ENCODE results near the gene DNLZ. TPM values are rescaled to one million over a fixed set of nuclear protein-coding genes. Genes with fewer than 3 reads are reported as not detected.

Gene DNLZ
- total RNA-seq, 3 donors from 2014 or later: 35.4 to 57.4 (median 40.0) TPM

GRCh38 chr9:136392538-136393449 lies 29.2 kb upstream of the DNLZ start:
- no peak for DNase-seq (ENCODE audit: low spot score in 2 of 2)
- Histone ChIP-seq H3K9me3 (no peaks in the 10 kb centered on the region), H3K27ac (no peak overlapping the region), H3K4me1 (no peaks in the 10 kb centered on the region), H3K4me3 (no peak overlapping the region), H3K36me3 (peaks cover 5% of the 10 kb centered on the region), H3K27me3 (no peaks in the 10 kb centered on the region)
- TF ChIP-seq, protein P1, sequence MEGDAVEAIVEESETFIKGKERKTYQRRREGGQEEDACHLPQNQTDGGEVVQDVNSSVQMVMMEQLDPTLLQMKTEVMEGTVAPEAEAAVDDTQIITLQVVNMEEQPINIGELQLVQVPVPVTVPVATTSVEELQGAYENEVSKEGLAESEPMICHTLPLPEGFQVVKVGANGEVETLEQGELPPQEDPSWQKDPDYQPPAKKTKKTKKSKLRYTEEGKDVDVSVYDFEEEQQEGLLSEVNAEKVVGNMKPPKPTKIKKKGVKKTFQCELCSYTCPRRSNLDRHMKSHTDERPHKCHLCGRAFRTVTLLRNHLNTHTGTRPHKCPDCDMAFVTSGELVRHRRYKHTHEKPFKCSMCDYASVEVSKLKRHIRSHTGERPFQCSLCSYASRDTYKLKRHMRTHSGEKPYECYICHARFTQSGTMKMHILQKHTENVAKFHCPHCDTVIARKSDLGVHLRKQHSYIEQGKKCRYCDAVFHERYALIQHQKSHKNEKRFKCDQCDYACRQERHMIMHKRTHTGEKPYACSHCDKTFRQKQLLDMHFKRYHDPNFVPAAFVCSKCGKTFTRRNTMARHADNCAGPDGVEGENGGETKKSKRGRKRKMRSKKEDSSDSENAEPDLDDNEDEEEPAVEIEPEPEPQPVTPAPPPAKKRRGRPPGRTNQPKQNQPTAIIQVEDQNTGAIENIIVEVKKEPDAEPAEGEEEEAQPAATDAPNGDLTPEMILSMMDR (IDR thresholded peaks at IDR 0.05): no peak
- TF ChIP-seq POLR2AphosphoS5 (IDR thresholded peaks at IDR 0.05): no peak
- TF ChIP-seq POLR2A (IDR thresholded peaks at IDR 0.05): no peak
- intact Hi-C loops (cut with DNase I; ENCODE audit: low total_unique reads): no loop called here

DNA sequence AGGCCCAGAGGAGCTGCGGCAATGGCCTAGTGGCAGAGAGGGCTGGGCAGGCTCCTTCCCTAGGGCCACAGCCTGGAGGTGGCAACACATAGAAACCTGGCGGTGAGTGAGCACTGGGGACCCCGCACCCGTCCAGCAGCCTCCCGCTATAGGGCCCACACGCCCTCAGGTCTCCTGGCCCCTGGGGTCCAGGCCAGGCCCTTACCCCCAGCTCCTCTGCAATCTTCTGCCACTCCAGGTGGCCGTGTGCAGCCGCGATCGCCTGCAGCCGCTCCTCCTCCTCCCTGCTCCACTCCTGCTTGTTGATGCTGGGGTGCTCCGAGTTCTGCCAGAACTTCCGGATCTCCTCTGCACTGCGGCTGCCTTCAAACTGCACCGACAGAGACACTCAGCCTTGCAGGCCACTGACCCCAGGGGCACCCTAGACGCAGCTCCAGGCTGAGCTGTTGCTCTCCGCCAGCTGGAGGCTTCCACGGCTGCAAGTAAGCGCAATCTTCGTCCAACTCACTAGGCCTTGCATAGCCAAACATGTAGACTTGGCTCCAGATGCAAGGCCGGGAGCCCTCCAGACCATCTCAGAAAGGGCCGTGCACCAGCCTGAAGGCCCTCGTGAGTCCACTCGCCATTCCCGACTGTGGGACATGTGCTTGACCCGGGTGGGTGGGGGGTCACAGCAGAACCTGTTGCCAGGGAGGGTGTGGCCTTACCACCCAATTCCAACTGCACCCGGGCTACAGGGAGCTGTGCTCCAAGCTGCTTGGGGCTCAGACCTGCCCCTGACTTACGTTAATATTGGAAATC lies 28.4 kb upstream of the DNLZ start:
- TF ChIP-seq POLR2A (IDR thresholded peaks at IDR 0.05) (no peak), POLR2AphosphoS5 (IDR thresholded peaks at IDR 0.05) (no peak)
- TF ChIP-seq, protein P1 (IDR thresholded peaks at IDR 0.05): no peak
- H3K4me3 ChIP-seq: no peak overlapping the region
- intact Hi-C loops (cut with DNase I; ENCODE audit: low total_unique reads): no loop called here
- no peak overlapping the region for H3K27ac ChIP-seq
- no peak for DNase-seq (ENCODE audit: low spot score in 2 of 2)
- H3K27me3 ChIP-seq: no peaks in the 10 kb centered on the region
- H3K9me3 ChIP-seq: no peaks in the 10 kb centered on the region
- peaks cover 5% of the 10 kb centered on the region for H3K36me3 ChIP-seq
- no peaks in the 10 kb centered on the region for H3K4me1 ChIP-seq

- H3K27ac ChIP-seq: no peak overlapping the region
- no peak for DNase-seq (ENCODE audit: low spot score in 2 of 2)
- H3K4me3 ChIP-seq: no peak overlapping the region
- TF ChIP-seq POLR2AphosphoS5 (IDR thresholded peaks at IDR 0.05) (no peak), POLR2A (IDR thresholded peaks at IDR 0.05) (no peak)
- TF ChIP-seq, protein P1 (IDR thresholded peaks at IDR 0.05): no peak
- H3K9me3 ChIP-seq: no peaks in the 10 kb centered on the region
- H3K36me3 ChIP-seq: peaks cover 5% of the 10 kb centered on the region
- intact Hi-C loops (cut with DNase I; ENCODE audit: low total_unique reads): no loop called here
- H3K27me3 ChIP-seq: no peaks in the 10 kb centered on the region
- no peaks in the 10 kb centered on the region for H3K4me1 ChIP-seq
These were observed 25.9 kb upstream of the DNLZ start for GRCh38 chr9:136389396-136389795.

GRCh38 chr9:136387217-136387616 lies 23.7 kb upstream of the DNLZ start:
- Histone ChIP-seq H3K4me3 (no peak overlapping the region), H3K27me3 (no peaks in the 10 kb centered on the region), H3K36me3 (peaks cover 5% of the 10 kb centered on the region), H3K9me3 (no peaks in the 10 kb centered on the region), H3K4me1 (no peaks in the 10 kb centered on the region), H3K27ac (no peak overlapping the region)
- DNase-seq (ENCODE audit: low spot score in 2 of 2): no peak
- no peak for TF ChIP-seq POLR2A (IDR thresholded peaks at IDR 0.05)
- no peak for TF ChIP-seq POLR2AphosphoS5 (IDR thresholded peaks at IDR 0.05)
- TF ChIP-seq, protein P1 (IDR thresholded peaks at IDR 0.05): no peak
- intact Hi-C loops (cut with DNase I; ENCODE audit: low total_unique reads): no loop called here

GRCh38 chr9:136386018-136386417 lies 22.5 kb upstream of the DNLZ start:
- Histone ChIP-seq H3K4me3 (no peak overlapping the region), H3K27me3 (no peaks in the 10 kb centered on the region), H3K9me3 (no peaks in the 10 kb centered on the region), H3K36me3 (no peaks in the 10 kb centered on the region), H3K4me1 (no peaks in the 10 kb centered on the region), H3K27ac (no peak overlapping the region)
- TF ChIP-seq, protein P1 (IDR thresholded peaks at IDR 0.05): no peak
- TF ChIP-seq POLR2A (IDR thresholded peaks at IDR 0.05) (no peak), POLR2AphosphoS5 (IDR thresholded peaks at IDR 0.05) (no peak)
- intact Hi-C loops (cut with DNase I; ENCODE audit: low total_unique reads): no loop called here
- DNase-seq (ENCODE audit: low spot score in 2 of 2): no peak
